Calu3 (cell line): ENCODE measurements around the gene PCLO. TPM values are rescaled to one million over a fixed set of nuclear protein-coding genes. Genes with fewer than 3 reads are reported as not detected.

ENCODE experiments used
- BruUV-seq: library from RNA; stranded (reverse); fragments of 400-500 nt; replicated peaks from 2 replicates; lab custom pipeline; 2021; lab: Mats Ljungman, UMichigan
- CTCF ChIA-PET: fragments of 300-600 bp; sonication (Branson Sonifier 250); formaldehyde crosslinking; loops from one replicate; lab custom pipeline; 2022; ENCODE audit warnings: antibody characterized with exemption; lab: Charles Lee
- DNase-seq: peaks from one replicate; pipeline ENCODE4 v3.0.0; 2022
- H3K27ac Mint-ChIP-seq: one replicate; pipeline ENCODE4 v1.8.0; 2022; ENCODE audit warnings: mixed read lengths; ENCODE audit not compliant: unreplicated experiment
- H3K27me3 Mint-ChIP-seq: one replicate; pipeline ENCODE4 v1.8.0; 2022; ENCODE audit warnings: mixed read lengths; ENCODE audit not compliant: unreplicated experiment
- H3K36me3 Mint-ChIP-seq: one replicate; pipeline ENCODE4 v1.8.0; 2022; ENCODE audit warnings: mild to moderate bottlenecking, moderate library complexity, mixed read lengths; ENCODE audit not compliant: insufficient read depth, unreplicated experiment
- H3K4me1 Mint-ChIP-seq: one replicate; pipeline ENCODE4 v1.8.0; 2022; ENCODE audit warnings: mild to moderate bottlenecking, low read depth, mixed read lengths; ENCODE audit not compliant: unreplicated experiment
- H3K4me3 Mint-ChIP-seq: one replicate; pipeline ENCODE4 v1.8.0; 2022; ENCODE audit warnings: mild to moderate bottlenecking, low read depth, moderate library complexity, mixed read lengths; ENCODE audit not compliant: unreplicated experiment
- H3K9me3 Mint-ChIP-seq: one replicate; pipeline ENCODE4 v1.8.0; 2022; ENCODE audit warnings: low read depth, mixed read lengths; ENCODE audit not compliant: unreplicated experiment
- CTCF ChIP-seq: fragments of 200-600 bp; IDR thresholded peaks from one replicate; pipeline ENCODE4 v1.8.0; 2022; ENCODE audit warnings: antibody characterized with exemption; ENCODE audit not compliant: unreplicated experiment
- intact Hi-C: fragments of 100-400 bp; cut with micrococcal nuclease; formaldehyde crosslinking; loops from one replicate; pipeline ENCODE4 v1.10.0; 2022; ENCODE audit not compliant: unreplicated experiment
- total RNA-seq: library from RNA; stranded (reverse); gene quantifications from 2 replicates; pipeline ENCODE4 v1.2.3, GENCODE V29; 2022

PCLO gene
- total RNA-seq, 1 experiment from 2014 or later = 9.1 TPM

DNA sequence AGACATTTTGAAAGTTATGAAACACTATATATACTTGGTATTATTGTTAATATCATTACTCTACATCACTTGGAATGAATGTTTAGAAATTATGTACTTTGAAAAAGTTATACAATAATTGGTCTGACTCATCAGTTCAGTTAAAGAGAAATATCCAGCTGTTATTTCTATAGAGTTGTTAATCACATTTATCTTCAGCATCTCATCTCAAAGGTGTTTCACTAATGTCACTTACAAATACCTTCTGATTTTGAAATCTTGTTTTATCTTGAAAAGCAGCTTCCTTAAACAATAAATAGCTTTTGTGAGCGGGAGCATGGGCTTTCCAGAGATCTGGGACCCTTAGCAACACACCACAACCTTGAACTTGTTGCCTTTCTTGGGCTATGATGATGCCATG is 205.2 kb downstream of the PCLO start:
- no peak for DNase-seq
- intact Hi-C loops = no loop called here
- Mint-ChIP-seq H3K27ac (no peak overlapping the region), H3K9me3 (no peaks in the 10 kb centered on the region), H3K4me3 (no peak overlapping the region), H3K27me3 (no peaks in the 10 kb centered on the region), H3K36me3 (no peaks in the 10 kb centered on the region), H3K4me1 (no peaks in the 10 kb centered on the region)
- no TSS peak for BruUV-seq
- TF ChIP-seq CTCF = no peak
- CTCF ChIA-PET = interaction anchor here (0.6 kb wide), 1 partner anchor 776 kb away, joined by 7 read pairs; no protein-coding TSS in a partner anchor

- CTCF ChIA-PET = no interaction called here
- Mint-ChIP-seq H3K36me3 (no peaks in the 10 kb centered on the region), H3K9me3 (no peaks in the 10 kb centered on the region), H3K27ac (no peak overlapping the region), H3K4me3 (no peak overlapping the region), H3K4me1 (no peaks in the 10 kb centered on the region), H3K27me3 (no peaks in the 10 kb centered on the region)
- no peak for TF ChIP-seq CTCF
- BruUV-seq = no TSS peak
- intact Hi-C loops = no loop called here
- DNase-seq = no peak
Observed at GRCh38 chr7:82953324-82954027, 209.2 kb downstream of the PCLO start.

DNA sequence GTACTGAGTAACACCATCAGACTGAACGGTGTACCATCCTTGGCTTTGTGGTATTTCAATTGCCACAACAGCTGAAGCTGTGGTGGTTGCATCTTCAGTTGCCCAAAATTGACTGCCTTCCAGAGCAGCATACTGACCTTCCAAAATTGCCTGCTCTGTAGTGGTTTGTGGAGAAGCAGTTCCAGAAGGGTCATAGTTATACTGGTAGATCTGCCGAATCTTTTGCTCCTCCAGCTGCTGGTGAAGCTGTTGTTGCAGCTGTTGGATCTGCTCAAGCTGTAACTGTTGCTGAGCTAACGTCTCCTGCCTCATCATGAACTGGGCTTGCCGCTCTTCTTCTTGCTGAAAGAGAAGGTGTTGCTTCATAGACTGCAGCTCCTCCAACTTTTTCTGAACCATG is 212.2 kb downstream of the PCLO start:
- Mint-ChIP-seq H3K4me3 (no peak overlapping the region), H3K4me1 (no peaks in the 10 kb centered on the region), H3K27me3 (no peaks in the 10 kb centered on the region), H3K9me3 (no peaks in the 10 kb centered on the region), H3K36me3 (no peaks in the 10 kb centered on the region), H3K27ac (no peak overlapping the region)
- intact Hi-C loops = no loop called here
- BruUV-seq = no TSS peak
- no peak for DNase-seq
- TF ChIP-seq CTCF = no peak
- CTCF ChIA-PET = no interaction called here

- no peak for DNase-seq
- no peaks in the 10 kb centered on the region for H3K4me1 Mint-ChIP-seq
- TF ChIP-seq CTCF = no peak
- intact Hi-C loops = no loop called here
- no peaks in the 10 kb centered on the region for H3K27me3 Mint-ChIP-seq
- no peaks in the 10 kb centered on the region for H3K36me3 Mint-ChIP-seq
- no TSS peak for BruUV-seq
- CTCF ChIA-PET = no interaction called here
- no peak overlapping the region for H3K4me3 Mint-ChIP-seq
- no peaks in the 10 kb centered on the region for H3K9me3 Mint-ChIP-seq
- H3K27ac Mint-ChIP-seq = no peak overlapping the region
Observed at GRCh38 chr7:82945480-82945879, 217.2 kb downstream of the PCLO start.
